Fibroblast of lung (primary cell): Measurements from ENCODE around the gene UNC5A.

Experiments used
- CTCF ChIP-seq, 2 donors: IDR thresholded peaks in 1 of 2; conservative IDR thresholded peaks in 1 of 2; 1 replicate in 1 of 2; 2 replicates in 1 of 2; pipeline ENCODE4 v1.5.1; 2011 to 2012; ENCODE audit warnings: low read length in 2 of 2, control low read depth in 1 of 2, inconsistent platforms in 1 of 2, low read depth in 1 of 2, mild to moderate bottlenecking in 1 of 2
- EZH2 ChIP-seq: IDR thresholded peaks from 2 replicates; pipeline ENCODE4 v1.5.1; 2012; ENCODE audit warnings: low read length, control low read depth, mild to moderate bottlenecking; ENCODE audit errors: missing control alignments

GRCh38 chr5:176886336-176887251 lies 76.2 kb downstream of the UNC5A start:
- TF ChIP-seq CTCF (conservative IDR thresholded peaks at IDR 0.05 in 1 of 2, IDR thresholded peaks at IDR 0.05 in 1 of 2; ENCODE audit: low read depth in 1 of 2, low read length in 2 of 2) = no peak
- no peak for TF ChIP-seq EZH2
